ENCODE results near the gene CDC14A.

Gene CDC14A

DNA sequence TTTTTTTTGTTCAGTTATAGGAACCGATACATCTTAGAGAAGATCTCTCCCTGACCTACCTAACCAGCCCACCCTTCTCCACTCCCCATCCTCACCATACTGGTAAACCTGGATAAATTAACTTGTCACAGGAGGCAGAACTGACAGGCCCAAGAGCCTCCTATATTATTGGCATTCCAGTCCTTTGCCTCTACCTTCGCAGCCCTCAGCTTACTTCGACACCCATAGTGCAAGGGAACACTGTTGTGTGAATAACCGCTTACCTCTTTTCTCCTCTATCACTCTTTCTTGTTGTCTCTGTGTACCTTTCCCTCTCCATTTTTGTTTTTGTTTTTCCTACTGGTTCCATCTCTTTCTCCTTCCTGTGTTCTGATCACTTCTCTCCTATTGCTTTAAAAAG, 58.7 kb downstream of the CDC14A start:
- no peak for DNase-seq

DNA sequence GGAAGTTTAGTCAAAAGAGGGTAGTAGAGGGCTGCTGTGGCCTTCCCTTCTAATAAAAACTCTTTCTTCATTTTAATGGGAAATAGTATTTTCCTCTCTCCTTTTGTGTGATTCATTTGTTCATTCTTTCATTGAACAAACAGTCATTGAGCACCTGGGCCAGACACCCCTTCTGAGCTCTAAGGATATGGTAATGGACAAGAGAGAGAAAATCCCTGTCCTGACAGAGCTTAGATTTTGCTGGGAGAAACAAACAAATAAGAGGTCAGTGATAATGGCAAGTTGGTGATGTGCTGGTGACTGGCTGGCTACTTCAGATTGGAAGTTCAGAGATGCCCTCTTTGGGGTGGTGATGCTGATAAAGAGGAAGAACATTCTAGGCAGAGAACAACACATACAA, 59.3 kb downstream of the CDC14A start:
- no peak for DNase-seq

DNA sequence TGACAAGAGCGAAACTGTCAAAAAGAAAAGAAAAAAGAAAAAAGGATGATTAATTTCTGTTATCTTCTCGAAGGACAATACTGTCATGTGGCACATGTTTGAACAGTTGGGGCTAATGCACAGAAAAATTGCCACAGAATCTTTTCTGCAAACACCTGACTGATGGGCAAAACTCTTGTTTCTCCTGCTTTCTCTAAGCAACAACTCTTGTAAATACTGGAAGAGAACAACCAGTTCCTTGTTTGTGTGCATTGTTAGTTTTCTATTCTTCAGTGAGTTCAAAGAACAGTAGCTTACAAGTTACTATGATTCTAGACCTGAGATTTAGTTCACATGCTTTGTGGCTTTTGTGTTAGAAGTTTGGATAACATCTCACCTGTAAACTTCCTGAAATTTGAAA, 60.7 kb downstream of the CDC14A start:
- DNase-seq = no peak

DNA sequence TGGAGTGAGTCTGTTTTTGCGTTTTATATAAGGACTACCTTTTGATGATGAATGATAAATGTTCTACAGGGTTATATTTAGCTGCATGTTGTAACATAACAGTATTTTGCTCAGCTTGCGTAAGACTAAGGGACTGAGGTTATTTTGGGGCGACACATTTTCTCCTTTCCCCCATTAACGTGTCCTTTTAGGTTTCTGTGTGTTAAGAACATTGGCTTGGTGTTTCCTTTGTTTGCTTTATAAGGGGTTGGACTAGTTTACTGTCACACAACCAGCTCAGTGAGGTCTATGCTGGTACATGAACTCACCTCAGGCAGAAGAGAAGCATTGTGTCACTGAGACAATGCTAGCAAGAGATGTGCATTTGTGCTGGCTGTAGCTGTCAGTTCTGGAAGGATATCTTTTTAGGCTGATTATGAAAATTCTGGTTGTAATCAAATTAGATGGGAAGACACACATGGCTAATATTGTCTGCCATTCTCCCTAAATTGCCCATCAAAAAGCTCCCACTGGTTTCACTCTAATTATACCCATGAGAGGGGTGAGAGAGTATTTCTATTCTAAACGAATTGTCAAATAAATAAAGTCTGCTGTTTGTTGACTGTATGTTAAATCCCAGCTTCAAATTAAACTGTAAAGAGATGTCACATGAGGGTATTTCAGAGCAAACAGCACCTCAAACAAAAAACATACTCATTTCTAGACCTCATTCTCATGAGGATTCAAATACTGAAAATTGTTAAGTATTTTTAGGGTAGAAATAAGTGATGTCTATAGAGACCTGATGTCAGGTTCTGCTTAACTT, 62.6 kb downstream of the CDC14A start:
- DNase-seq = no peak

DNA sequence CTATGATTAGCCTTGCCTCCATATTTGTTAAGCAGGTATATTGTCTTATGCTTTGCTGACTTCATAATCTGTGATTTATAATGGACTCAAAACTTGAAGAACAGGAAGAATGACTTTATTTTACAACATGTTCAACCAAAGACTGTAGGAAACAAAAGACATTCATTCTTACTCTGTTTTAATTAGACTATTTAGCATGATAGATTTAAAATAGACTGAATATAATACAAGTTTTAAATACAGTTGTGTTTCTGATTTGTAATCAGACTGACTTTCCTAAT, 63.1 kb downstream of the CDC14A start:
- DNase-seq = no peak

DNA sequence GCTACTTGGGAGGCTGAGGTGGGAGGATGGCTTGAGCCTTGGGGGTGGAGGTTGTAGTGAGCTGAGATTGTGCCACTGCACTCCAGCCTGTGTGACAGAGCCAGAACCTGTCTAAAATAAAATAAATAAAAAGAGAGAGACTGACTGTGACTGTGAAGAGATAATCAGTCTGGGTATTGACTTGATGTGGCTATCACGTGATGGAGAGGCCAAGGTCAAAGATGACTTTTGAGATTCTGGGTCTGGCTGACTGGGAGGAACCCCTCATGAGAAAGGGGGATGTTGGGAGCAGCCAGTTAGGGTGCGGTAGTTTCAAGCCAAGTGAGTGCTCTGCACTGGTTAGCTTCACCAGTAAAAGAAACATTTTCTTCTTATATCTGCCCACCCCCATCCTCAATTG, 66.8 kb downstream of the CDC14A start:
- DNase-seq = no peak

DNA sequence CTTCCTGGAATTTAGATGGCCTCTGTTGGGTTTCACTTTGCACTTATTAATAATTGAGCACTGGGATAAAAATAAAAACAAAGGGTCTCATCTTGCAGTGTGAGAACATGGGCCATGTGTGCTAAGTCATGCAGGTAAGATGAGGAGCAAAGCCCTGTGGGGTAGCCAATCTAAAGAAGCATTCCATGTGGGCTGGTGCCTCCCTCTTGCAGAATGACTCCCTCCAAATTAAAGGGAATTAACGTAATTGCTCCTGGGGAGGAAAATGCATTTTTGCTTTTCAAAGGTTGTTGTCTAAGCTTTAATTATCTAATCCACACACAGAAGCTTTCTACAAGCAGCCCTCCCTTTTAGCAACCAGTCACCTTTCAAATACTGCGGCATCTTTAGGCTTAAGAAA, 69.8 kb downstream of the CDC14A start:
- DNase-seq = no peak

DNA sequence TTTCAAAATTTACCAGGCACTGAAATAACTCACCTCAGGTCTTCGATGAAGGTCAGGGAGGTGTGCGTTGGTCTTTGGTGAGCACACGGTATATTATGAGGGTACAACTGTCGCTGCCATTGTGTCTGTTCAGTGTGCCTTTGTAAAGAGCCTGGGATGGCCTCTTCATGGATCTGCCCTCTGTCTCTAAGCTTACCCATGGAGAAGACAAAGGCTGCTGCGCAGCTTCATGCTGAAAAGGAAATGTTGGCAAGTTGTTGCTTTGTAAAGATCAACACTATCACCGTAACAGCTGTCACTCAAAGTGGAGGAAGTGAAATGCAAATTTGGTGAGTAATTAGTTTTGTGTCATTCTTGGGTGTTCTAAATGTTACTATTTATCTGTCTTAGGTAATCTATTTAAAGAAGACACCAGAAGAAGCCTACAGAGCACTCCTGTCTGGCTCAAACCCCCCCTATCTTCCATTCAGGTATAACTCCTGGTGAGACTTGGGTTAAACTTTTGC, 71.6 kb downstream of the CDC14A start:
- no peak for DNase-seq

DNA sequence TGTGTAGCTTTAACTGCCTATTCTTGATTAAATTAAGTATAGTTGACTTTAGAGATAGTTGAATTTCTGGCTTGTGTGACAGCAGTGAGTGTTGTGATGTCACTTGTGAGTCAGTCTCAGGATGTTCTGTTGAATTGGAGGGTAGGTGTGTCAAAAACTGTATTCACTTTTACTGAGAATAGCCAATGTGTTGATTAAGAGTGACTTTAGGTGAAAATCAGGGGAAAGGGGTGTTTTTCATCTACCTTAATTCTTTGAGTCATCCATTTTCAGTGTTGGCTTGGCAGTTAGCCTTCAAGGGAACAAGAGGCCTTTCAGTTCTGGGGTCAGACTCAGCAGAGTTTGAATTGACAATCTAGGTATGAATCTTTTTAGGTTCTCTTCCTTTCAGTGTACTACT, 75.9 kb downstream of the CDC14A start:
- DNase-seq = no peak

DNA sequence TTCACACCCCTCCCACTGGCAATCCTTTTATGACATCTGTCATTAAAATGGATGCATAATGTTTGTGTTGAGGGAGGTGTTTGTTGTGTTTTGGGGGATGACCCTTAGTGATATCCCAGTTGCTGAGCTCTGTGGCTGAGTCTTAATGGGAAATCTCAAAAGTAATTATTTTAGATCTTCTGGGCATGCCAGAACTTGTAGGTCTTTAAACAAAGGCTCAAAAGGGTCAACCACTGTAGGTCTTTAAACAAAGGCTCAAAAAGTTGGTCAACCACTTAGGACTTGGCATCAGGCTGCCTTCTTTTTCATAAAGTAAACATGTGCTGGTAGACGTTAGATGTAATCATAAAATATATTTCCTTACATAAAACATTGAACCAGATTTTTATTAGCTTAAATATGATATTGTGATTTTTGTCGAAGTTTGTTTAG, 78.0 kb downstream of the CDC14A start:
- no peak for DNase-seq

DNA sequence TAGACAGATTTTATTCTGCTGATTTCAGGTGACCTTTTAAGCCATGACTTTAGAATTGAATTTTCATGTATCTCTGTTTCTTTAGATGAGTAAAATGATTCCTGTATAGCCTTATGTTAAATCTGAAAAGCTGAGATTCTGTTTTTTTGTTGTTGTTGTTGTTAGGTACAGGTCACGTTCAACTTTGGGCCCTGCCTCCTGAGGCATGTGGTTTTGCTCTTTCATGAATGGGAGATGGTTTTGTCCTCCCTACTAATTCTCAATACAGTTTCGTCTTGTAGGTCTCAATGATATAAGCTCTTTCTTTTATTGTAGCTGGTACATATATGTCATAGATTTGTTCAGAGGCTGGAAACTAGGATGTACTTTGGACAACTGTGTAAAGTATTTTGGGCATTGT, 79.6 kb downstream of the CDC14A start:
- DNase-seq = no peak

DNA sequence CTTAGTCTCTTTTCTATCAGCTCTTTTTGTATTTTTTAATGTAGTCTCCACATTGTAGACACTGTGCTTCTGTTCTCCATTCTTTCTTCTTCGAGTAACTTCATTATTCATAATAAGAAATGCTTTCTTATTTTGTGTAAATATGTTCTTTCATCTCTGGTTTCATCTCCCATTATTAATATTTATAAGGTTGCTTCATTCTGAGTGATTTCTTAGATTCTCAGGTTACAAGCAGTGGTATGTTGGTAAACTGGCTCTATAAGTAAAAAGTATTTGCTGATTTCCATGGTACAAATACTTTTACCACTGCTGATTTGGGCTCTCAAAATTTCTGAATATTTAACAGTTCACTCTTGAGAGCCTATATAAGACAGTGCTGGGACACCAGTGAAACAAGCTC, 81.3 kb downstream of the CDC14A start:
- DNase-seq = no peak

DNA sequence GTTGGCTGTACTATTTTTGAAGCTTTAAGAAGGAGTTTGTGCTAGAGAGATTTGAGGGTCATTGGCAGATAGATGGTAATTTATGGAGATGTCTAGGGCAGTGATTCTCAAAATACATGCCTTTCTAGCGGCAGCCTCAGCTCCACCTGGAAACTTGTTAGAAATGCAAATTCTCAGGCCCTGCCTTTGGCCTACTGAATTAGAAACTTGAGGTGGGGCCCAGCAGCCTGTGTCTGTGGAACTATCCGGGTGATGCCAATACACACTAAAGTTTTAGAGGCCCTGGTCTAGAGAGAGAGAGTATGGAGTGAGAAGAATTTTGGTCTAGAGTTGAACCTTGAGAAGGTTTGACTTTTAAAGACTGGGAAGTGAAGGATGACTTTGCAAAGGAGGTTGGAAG, 82.5 kb downstream of the CDC14A start:
- no peak for DNase-seq

DNA sequence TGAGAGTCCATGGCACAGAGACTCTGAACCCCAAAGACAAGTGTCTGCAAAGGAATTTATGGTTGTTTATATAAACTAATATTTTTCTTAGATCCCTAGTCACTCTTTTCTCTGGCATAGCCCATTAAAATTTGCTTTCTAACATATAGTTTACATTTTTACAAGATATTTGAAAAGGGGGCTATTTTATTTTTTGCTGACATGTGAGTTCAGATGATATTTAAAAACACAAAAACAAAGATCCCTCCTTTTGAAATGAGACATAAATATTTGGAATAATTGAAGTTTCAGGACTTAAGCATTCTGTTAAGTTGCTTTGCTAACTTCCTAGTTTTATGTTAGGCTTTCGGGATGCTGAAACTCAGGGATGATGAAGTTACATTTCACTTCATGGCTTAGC, 86.1 kb downstream of the CDC14A start:
- no peak for DNase-seq

DNA sequence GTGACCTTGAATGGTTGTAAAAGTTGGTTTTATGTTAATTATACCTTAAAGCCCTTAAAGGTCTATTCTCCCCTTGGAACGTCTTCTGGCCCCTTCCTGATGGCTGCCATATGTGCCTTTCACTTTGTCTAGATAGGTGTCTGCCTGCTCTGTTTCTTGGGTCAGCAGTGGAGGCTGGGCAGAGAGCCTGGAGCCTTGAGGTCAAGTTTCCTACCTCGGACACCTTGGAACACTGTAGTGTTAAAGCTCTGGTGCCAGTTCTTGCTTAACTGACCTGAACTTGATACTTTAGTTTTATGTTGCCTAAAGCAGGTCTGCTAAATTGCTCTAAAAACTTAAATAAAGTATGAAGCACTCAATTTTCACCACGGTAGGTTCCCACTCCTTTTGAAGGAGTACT, 86.5 kb downstream of the CDC14A start:
- DNase-seq = no peak

DNA sequence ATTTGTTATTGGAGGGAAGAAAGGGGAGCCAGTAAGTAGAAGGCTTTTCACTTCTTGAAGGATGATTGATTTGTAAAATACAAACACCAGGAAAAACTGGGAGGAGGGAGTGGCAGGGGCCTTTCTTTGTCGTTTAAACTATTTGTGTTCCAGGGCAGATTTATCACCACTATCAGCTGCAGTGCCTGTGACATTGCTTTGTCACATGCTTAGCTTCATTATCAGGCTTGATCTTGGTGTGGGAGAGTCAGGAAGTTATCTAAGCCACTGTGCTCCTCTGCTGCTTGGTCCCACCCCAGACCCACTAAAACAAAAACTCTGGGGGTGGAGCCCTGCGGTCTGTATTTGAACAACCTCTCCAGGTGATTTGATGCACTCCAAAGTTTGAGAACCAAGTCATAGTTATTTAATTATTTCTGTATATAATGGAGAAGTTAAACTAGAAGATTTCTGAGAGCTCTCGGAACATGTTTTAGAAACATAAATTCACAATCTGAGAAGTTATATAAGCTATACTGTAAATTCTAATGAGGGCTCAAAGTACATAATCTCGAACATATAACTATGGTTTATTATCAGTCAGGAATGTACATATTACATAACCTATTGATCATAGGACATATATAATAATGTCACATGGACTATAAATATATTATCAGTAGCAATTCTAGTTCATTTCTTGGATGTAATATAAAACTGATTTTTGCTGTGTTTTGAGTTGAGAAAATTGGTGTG, 87.9 kb downstream of the CDC14A start:
- DNase-seq = peak; percentile 78

DNA sequence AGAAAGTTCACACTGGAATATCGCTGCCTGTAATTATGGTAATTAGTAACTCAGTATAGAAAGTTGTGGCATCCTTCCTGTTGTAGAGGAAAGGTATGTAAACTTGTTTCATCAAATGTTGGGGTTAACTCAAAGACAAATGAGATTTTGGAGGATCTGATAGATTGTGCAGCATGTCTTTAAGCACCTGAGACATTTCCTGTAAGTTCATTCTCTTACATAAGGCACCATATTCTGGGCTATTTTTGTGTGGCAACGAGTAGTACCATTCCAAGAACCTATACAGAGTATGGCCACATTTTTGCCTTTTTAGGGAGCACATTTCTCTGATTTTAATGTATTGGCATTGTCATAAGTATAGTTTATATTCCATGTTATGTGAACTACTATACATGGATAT, 88.8 kb downstream of the CDC14A start:
- DNase-seq = no peak

DNA sequence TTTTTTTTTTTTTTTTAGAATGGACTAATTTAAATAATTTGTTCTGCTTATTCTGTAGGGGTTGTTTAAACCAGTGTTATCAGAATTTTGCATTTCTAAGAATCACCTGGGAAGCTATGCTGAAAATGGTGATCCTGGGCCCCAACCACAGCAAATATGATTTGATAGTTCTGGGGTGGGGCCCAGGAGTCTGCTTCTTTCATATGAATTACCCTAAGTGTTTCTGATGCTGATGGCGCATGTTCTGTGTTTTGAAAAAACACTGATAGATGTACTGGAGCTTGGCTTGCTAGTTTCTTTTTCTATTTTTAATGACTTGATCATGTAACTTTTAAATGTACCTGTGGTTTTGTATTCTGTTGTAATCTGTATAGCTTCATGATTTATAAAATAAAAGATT, 89.3 kb downstream of the CDC14A start:
- DNase-seq = no peak

DNA sequence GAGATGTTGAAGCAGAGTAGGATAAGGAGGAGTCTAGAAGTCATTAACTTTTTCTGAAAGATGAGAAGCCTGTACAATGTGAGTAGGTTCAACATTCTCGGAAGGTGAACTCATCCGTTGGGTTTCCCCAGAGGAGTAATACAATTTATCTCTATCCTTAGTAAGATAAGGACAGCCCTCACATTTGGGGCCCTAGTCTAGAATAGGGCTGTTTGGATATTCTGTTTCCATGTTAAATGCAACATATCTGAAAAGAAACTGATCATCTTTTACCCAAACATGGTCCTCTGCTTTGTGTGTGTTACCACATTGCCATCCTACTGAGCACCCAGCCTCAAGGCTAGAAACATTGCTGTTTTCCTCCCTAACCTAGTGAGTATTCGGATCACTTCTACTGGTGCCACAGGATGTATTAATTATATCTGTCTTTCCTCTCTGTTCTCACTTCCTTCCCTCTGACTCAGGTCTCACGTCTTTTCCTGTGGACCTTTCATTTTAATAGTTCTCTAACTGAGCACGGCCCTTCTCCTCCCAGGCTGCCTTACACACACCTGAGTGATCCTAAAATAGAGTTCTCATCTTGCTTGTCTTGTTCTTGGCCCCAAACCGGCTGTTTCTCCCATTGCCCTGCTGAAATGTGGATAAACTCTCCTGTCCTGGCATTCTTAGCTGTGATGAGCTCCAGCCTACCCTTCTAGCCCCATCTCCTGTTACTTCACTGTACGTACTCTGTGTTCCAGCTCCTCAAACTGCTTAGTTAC, 91.7 kb downstream of the CDC14A start:
- DNase-seq = no peak

DNA sequence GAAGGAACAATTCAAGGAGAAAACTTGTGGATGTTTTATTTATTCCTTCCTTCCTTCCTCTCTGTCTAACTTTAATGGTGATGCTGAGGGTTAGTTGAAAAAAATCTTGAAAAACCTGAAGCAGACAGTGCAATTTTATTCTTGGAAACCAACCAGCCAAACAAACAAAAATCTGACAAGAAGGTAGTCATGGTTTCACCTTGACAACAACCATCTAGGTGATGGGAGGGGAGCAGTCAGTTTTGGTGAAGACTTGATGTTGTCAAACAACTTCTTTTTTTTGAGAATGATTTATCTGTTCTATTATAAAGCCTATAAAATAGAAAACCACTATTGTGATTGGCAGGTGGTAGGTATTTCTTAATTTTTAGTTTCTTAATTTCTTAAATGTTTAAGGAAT, 93.3 kb downstream of the CDC14A start:
- DNase-seq = no peak

DNA sequence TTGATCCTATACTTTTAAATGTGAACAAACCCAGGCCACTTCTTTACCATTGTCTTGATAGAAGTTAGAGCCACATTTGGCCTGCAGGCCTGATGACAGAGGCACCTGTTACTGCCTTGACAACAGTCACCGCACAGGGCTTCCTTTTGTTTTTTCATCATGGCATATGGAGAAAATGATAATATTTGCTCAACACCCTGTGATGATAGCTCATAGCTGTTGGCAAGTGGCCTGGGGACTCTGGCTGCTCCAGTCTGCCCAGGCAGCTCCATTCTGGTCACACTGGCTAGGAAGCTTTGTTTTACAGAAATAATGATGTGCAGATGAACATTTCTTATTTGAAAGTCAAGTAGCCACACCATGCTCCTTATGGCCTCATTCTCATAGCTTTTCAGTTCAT, 96.1 kb downstream of the CDC14A start:
- no peak for DNase-seq

DNA sequence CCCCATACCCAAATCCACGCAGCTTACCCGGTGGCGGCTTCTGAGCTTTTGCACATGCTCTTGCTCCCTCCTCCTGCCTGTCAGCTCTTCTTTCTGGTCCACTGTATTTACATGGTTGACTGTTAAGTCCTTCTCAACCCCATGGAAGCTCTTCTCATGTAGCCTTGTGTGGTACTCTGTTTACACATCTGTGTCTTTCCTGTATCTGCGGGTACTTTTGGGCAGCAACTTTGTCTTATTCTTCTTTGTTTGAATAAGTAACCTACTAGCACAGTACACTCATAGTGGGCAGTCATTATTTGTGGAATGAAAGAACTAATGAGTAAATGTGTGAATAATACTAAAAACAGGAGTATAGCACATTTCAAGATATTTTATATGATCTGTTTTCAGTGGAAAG, 97.2 kb downstream of the CDC14A start:
- no peak for DNase-seq

DNA sequence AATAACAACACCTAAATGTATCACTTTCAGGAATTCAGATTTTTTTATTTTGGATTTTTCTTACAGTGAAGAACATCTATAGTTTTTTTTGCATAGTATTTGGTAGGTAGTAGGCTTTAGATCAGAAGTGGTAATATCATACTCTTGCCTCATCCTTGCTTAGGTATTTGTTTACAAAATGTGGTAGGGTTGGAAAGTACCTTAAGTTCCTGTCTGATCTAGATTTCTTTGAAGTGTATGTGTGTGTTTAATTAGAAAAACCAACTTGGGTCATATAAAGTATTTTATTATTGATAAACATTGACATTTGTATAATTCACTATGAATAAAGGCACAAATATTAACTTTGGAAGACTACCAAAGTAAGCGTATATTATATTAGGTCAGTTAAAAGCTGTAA, 100.3 kb downstream of the CDC14A start:
- DNase-seq = no peak

DNA sequence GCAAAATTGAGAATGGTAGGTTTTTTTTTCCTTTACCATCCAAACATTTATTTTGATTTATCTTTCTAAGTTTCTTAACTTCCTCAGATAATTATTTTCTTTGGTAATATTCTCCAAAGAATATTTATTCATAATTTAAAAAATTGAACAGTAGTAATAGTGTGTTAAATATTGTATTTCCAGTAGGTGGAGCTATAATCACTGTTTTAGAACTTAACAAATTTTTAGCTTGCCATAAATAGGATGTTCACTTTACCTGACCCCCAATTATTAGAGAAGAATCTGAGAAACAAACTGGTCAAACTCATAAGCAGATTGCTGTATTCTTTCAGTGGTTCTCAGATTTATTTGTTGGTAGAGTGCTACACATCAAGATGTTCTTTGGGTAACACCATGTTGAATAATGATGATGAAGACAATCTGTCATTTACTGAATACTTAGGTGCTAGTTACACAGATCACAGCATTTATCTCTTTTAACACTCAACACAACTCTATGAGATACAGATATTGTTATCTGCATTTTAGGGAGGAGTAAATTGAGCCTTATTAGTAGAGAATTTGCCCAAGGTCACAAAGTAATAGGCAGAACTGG, 103.3 kb downstream of the CDC14A start:
- no peak for DNase-seq

Measured in islet precursor cell (in vitro differentiated cells).